ENCODE measurements around the gene ASB8. TPM values are rescaled to one million over a fixed set of nuclear protein-coding genes. Genes with fewer than 3 reads are reported as not detected.
"Not testable (repeated sequence)": the region's sequence is repeated elsewhere in the genome, so short reads cannot be mapped to it uniquely, and the experiment has no call there.

Gene ASB8
- total RNA-seq, 1 donor from 2014 or later, result 8.6 TPM

DNA sequence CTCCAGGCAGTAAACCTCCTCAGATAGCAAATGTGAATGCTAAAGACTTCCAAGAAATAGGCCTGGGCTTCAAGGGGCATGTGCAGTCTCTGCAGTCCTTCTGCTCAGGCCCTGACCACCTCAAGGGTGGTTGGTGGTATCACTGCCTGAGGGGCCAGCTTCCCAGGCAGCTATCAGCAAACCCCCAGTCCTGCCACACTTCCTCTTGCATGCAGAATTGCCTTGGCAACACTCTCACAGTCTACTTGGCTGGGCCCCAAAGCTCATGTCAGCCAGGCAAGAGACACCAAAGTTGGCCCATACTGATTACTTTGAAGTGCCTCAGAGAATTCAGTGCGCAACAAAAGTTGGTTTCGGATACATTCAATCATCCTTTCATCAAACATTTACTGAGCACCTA is 3.5 kb upstream of the ASB8 start:
- DNase-seq (ENCODE audit: low read depth), result no peak
- TF ChIP-seq, protein P1, sequence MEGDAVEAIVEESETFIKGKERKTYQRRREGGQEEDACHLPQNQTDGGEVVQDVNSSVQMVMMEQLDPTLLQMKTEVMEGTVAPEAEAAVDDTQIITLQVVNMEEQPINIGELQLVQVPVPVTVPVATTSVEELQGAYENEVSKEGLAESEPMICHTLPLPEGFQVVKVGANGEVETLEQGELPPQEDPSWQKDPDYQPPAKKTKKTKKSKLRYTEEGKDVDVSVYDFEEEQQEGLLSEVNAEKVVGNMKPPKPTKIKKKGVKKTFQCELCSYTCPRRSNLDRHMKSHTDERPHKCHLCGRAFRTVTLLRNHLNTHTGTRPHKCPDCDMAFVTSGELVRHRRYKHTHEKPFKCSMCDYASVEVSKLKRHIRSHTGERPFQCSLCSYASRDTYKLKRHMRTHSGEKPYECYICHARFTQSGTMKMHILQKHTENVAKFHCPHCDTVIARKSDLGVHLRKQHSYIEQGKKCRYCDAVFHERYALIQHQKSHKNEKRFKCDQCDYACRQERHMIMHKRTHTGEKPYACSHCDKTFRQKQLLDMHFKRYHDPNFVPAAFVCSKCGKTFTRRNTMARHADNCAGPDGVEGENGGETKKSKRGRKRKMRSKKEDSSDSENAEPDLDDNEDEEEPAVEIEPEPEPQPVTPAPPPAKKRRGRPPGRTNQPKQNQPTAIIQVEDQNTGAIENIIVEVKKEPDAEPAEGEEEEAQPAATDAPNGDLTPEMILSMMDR (conservative IDR thresholded peaks at IDR 0.05; ENCODE audit: low read depth, low read length), result no peak
- no peak overlapping the region for H3K4me3 ChIP-seq (ENCODE audit: low read depth, low read length)

DNA sequence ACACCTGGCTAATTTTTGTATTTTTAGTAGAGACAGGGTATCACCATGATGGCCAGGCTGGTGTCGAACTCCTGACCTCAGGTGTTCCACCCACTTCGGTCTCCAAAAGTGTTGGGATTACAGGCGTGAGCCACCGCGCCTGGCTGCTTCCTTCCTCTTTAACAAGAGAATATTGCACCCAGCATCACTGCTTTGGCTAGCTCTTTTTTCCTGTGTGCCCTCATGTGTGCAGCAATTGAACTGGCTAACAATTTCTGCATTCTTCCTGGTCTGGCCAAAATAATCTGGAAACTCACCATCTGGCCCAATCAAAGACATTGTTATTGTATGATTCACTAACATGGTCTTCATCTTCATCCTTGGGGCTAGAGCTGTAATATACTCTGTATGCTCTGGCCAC is 2.7 kb upstream of the ASB8 start:
- no peak for DNase-seq (ENCODE audit: low read depth)
- TF ChIP-seq, protein P1 (conservative IDR thresholded peaks at IDR 0.05; ENCODE audit: low read depth, low read length), result no peak
- no peak overlapping the region for H3K4me3 ChIP-seq (ENCODE audit: low read depth, low read length)

DNA sequence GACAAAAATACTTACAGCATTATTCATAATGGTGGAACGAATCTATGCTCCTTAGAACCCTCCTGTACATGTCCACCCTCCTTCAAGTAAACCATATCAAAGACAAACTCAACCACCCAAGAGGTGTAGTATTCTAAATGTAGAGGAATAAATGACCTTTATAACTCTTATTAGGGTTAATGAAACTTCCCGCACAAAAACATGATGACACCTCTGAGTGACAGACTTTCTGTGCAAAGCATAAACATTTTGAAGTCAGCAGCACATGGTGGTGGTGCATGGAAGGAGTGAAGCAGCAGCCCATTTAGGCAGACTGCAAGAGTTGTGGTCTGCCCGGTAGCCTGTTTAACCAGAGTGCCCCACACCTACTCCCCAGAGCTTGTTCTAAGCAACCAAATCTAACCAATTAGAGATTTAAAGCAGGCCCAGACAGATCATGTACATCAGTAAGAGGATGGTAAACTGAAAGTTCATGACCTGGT is 615 bp upstream of the ASB8 start:
- peak overlapping the region; percentile 99 for H3K4me3 ChIP-seq (ENCODE audit: low read depth, low read length)
- TF ChIP-seq, protein P1 (conservative IDR thresholded peaks at IDR 0.05; ENCODE audit: low read depth, low read length), result no peak
- DNase-seq (ENCODE audit: low read depth), result no peak

DNA sequence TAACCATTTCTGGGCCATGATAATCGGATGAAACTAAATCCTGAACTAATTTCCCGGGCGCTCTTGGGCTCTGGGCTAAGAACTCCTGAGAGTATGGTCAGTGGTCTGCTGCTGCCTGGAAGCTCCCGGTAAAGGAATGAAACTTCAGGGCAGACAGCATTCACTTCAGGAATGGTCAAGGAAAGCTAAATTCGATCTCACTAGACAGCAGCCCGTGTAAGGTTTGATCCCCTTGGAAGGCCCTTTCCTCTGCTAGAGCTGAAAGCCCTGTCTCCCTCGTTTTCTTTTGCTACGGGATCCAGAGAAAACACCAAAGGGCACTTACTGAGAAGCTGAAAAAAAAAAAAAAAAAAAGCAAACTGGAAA is 680 bp downstream of the ASB8 start:
- no peak for DNase-seq (ENCODE audit: low read depth)
- TF ChIP-seq, protein P1 (conservative IDR thresholded peaks at IDR 0.05; ENCODE audit: low read depth, low read length), result no peak

DNA sequence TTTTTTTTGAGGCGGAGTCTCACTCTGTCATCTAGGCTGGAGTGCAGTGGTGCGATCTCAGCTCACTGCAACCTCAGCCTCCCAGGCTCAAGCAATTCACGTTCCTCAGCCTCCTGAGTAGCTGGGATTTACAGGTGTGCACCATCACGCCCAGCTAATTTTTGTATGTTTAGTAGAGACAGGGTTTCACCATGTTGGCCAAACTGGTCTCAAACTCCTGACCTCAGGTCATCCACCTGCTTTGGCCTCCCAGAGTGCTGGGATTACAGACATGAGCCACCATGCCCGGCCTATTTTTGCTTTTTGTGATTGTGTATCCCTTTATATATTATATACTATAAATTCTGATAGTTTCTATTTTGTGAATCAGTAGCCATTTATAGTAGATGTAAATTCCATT is 1.5 kb downstream of the ASB8 start:
- DNase-seq (ENCODE audit: low read depth); H3K4me3 ChIP-seq (ENCODE audit: low read depth, low read length): not testable (repeated sequence)

More for the DNA sequence above, 680 bp downstream of the ASB8 start:
- H3K4me3 ChIP-seq (ENCODE audit: low read depth, low read length), result peak overlapping the region; percentile 99

DNA sequence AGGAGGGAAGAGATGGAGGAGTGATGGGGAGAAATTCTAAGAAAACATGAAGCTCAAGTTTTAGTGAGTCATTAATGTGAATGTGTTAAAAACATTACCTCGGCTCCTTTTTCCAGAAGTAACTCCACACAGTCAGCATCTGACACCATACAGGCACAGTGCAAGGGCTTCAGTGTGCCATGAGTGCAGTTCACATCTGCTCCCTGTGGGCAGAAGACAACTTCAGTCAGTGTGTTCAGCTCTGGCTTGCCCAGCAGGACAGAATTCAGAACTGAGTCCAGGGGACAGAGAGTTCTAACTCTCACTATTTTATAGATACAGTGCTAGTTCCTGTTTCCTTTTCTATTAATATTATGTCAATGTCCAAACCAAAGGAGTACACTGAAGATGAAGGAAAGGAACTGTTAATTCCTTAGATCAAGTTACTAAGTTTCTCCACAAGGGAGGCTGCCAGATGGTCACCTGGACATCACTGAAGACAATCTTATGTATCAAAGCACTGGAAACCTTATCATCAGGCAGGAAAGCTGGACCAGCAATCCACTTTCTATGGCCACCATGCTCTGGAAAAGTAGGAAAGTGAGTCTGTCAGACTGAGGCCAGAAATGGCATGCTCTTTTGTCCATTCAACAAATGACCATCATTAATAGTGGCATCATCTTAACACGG is 6.1 kb downstream of the ASB8 start:
- H3K4me3 ChIP-seq (ENCODE audit: low read depth, low read length), result no peak overlapping the region
- no peak for DNase-seq (ENCODE audit: low read depth)
- TF ChIP-seq, protein P1 (conservative IDR thresholded peaks at IDR 0.05; ENCODE audit: low read depth, low read length), result no peak

DNA sequence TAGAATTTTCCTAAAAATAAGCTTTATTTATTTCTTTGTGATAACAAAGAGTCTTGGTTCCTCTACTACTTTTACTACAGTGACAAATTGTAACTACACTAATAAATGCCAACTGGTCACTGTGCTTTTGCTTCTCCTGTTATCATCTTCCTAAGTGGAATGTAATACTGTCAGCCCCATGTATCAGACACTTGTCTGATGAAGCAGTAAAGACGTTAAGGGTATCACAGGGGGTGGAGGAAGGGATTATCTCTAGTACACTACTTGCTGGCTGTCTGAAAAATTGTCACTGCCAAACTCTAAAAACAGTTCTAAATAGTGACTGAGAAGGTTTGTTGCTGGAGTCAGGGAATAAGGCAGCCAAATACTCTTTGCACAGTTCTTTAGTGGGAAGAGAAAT is 11.3 kb downstream of the ASB8 start:
- no peak for DNase-seq (ENCODE audit: low read depth)
- TF ChIP-seq, protein P1 (conservative IDR thresholded peaks at IDR 0.05; ENCODE audit: low read depth, low read length), result no peak
- H3K4me3 ChIP-seq (ENCODE audit: low read depth, low read length), result no peak overlapping the region
